ENCODE data around the gene NADSYN1. TPM values are rescaled to one million over a fixed set of nuclear protein-coding genes. Genes with fewer than 3 reads are reported as not detected.

NADSYN1 gene
- total and polyA plus RNA-seq, 2 experiments from 2014 or later = 35.6 to 54.9 TPM

- TF ChIP-seq EZH2phosphoT487 (IDR thresholded peaks at IDR 0.05; ENCODE audit: unreplicated experiment) (no peak), CTCF (conservative IDR thresholded peaks at IDR 0.05; ENCODE audit: low read depth in 2 of 2) (no peak), REST (IDR thresholded peaks at IDR 0.05; ENCODE audit: unreplicated experiment) (no peak), ETS1 (IDR thresholded peaks at IDR 0.05) (no peak)
Observed at GRCh38 chr11:71491940-71492339, 38.9 kb downstream of the NADSYN1 start (continued).

- ATAC-seq (no peak), DNase-seq (ENCODE audit: low spot score) (no peak)
- Histone ChIP-seq H3K4me2 (no peak overlapping the region), H3K27me3 (ENCODE audit: insufficient read depth) (no peaks in the 10 kb centered on the region), H3K4me3 (no peak overlapping the region), H3K79me2 (replicated peaks; ENCODE audit: insufficient read depth) (no peaks in the 10 kb centered on the region), H3F3A (replicated peaks; ENCODE audit: low read depth) (no peaks in the 10 kb centered on the region), H3K36me3 (ENCODE audit: insufficient read depth) (peaks cover 8% of the 10 kb centered on the region; the same call in 1 of the 2 replicates), H3K27ac (ENCODE audit: low read depth) (no peak overlapping the region), H3K4me1 (ENCODE audit: insufficient read depth) (no peaks in the 10 kb centered on the region), H4K20me1 (replicated peaks; ENCODE audit: insufficient read depth) (no peaks in the 10 kb centered on the region; the same call in 1 of the 2 replicates), H2AFZ (no peak overlapping the region), H3K9me2 (ENCODE audit: insufficient read depth) (no peaks in the 10 kb centered on the region)
- Mint-ChIP-seq H3K36me3 (ENCODE audit: low read depth) (peaks cover 50% of the 10 kb centered on the region), H3K4me1 (no peaks in the 10 kb centered on the region), H3K27me3 (ENCODE audit: insufficient read depth, low read depth, poor library complexity) (peaks cover 10% of the 10 kb centered on the region), H3K4me3 (no peak overlapping the region), H3K27ac (no peak overlapping the region), H3K9me3 (0 out of 3 replicates have a peak, but pooled peaks cover 3% of the 10 kb centered on the region)
- TF ChIP-seq ZNF462 (CRISPR knock-in tag; IDR thresholded peaks at IDR 0.05) (no peak), NANOG (IDR thresholded peaks at IDR 0.05; ENCODE audit: borderline replicate concordance) (no peak), ETS1 (IDR thresholded peaks at IDR 0.05) (no peak)
Observed at GRCh38 chr11:71495286-71496230, 42.6 kb downstream of the NADSYN1 start.

Data from GM23338 (cell line).